HG02981 (cell line): ENCODE results near the gene FXYD5.

Experiments
- ATAC-seq: cut with Tn5 transposase; IDR thresholded peaks from one replicate; pipeline ENCODE4 v1.9.1; 2021; ENCODE audit warnings: mild to moderate bottlenecking, moderate library complexity; ENCODE audit not compliant: unreplicated experiment

The FXYD5 gene

GRCh38 chr19:35155981-35156672 is 1.6 kb downstream of the FXYD5 start:
- ATAC-seq: no peak

GRCh38 chr19:35156673-35157014 is 2.1 kb downstream of the FXYD5 start:
- ATAC-seq: no peak

- ATAC-seq: no peak
Measured at GRCh38 chr19:35157431-35157830, 2.9 kb downstream of the FXYD5 start.

GRCh38 chr19:35159606-35160005 is 5.1 kb downstream of the FXYD5 start:
- ATAC-seq: no peak

- ATAC-seq: no peak
Measured at GRCh38 chr19:35160629-35161433, 6.3 kb downstream of the FXYD5 start.

- no peak for ATAC-seq
Measured at GRCh38 chr19:35161434-35161743, 6.9 kb downstream of the FXYD5 start.

- ATAC-seq: no peak
Measured at GRCh38 chr19:35162471-35163326, 8.2 kb downstream of the FXYD5 start.

- no peak for ATAC-seq
Measured at GRCh38 chr19:35164418-35164817, 9.9 kb downstream of the FXYD5 start.

- no peak for ATAC-seq
Measured at GRCh38 chr19:35165200-35166058, 10.9 kb downstream of the FXYD5 start.

- ATAC-seq: no peak
Measured at GRCh38 chr19:35166100-35167063, 11.8 kb downstream of the FXYD5 start.

- ATAC-seq: no peak
Measured at GRCh38 chr19:35167251-35168119, 12.9 kb downstream of the FXYD5 start.

- ATAC-seq: no peak
Measured at GRCh38 chr19:35168196-35168595, 13.7 kb downstream of the FXYD5 start.

- ATAC-seq: no peak
Measured at GRCh38 chr19:35169221-35169995, 14.9 kb downstream of the FXYD5 start.

- no peak for ATAC-seq
Measured at GRCh38 chr19:35170359-35171061, 16.0 kb downstream of the FXYD5 start.

GRCh38 chr19:35171730-35172129 is 17.2 kb downstream of the FXYD5 start:
- no peak for ATAC-seq

- ATAC-seq: no peak
Measured at GRCh38 chr19:35174226-35174625, 19.7 kb downstream of the FXYD5 start.

GRCh38 chr19:35176181-35176570 is 21.6 kb downstream of the FXYD5 start:
- no peak for ATAC-seq
